ENCODE results near the gene SFI1.

DNA sequence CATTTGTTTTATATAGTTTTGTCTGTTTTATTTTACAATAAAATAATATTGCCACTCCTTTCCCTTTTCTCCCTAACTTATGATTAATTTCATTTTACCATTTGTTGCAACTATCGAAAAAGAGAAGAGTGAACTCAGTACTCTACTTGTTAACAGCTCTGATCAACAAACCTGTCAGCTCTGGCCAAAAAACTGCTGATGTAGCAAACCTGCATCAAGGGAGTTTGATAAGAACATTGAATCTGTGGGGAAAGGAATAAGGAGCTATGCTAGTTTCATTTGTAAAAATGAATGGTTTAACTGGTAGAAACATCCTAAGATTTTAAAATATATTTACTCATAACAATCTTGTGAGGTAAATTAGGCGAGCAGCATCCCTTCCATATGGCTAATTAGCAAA, 49.6 kb upstream of the SFI1 start:
- TF ChIP-seq POLR2AphosphoS5 (IDR thresholded peaks at IDR 0.05) (no peak), CTCF (IDR thresholded peaks at IDR 0.05) (no peak), POLR2A (IDR thresholded peaks at IDR 0.05) (no peak), EP300 (IDR thresholded peaks at IDR 0.05; ENCODE audit: low read depth) (no peak)

Data from transverse colon (tissue), 4 donors.